HUDEP-2 (cell line): ENCODE results near the gene COMP.
"Not testable (repeated sequence)": the region's sequence is repeated elsewhere in the genome, so short reads cannot be mapped to it uniquely, and the experiment has no call there.

Experiments
- DNase-seq, 76 experiments: peaks; one replicate each; lab custom pipeline; 2025; ENCODE audit not compliant: unreplicated experiment in 76 of 76; lab: John Stamatoyannopoulos, UW

Gene COMP

GRCh38 chr19:18790566-18791314 lies at the start of gene COMP:
TSS of gene COMP (minus strand) at chr19:18791305. CDS start at chr19:18791269, 36 bp downstream.
- DNase-seq = no peak

- no peak for DNase-seq
Measured at GRCh38 chr19:18840288-18841267, 49.5 kb upstream of the COMP start.

GRCh38 chr19:18839465-18840287 lies 48.6 kb upstream of the COMP start:
- DNase-seq = no peak

GRCh38 chr19:18834644-18834984 lies 43.5 kb upstream of the COMP start:
- no peak for DNase-seq

- DNase-seq = no peak
Measured at GRCh38 chr19:18833849-18834643, 42.9 kb upstream of the COMP start.

GRCh38 chr19:18833141-18833476 lies 42.0 kb upstream of the COMP start:
- no peak for DNase-seq

GRCh38 chr19:18832306-18833140 lies 41.4 kb upstream of the COMP start:
- peak in 64 of 76 experiments; percentile 13 to 79 (median 54) for DNase-seq

GRCh38 chr19:18831524-18832305 lies 40.6 kb upstream of the COMP start, which contains the start of gene UPF1:
TSS of gene UPF1 (plus strand) at chr19:18831959. CDS start at chr19:18832210, 251 bp downstream.
- peak in 75 of 76 experiments; percentile 43 to 99 (median 96) for DNase-seq

GRCh38 chr19:18830488-18830887 lies 39.4 kb upstream of the COMP start:
- DNase-seq = no peak

GRCh38 chr19:18828786-18829185 lies 37.7 kb upstream of the COMP start:
- DNase-seq = no peak

- DNase-seq = no peak
Measured at GRCh38 chr19:18817574-18817973, 26.5 kb upstream of the COMP start.

GRCh38 chr19:18816645-18817044 lies 25.5 kb upstream of the COMP start:
- DNase-seq = not testable (repeated sequence)

- DNase-seq = no peak
Measured at GRCh38 chr19:18815673-18816072, 24.6 kb upstream of the COMP start.

- DNase-seq = no peak
Measured at GRCh38 chr19:18814063-18814462, 23.0 kb upstream of the COMP start.

- DNase-seq = not testable (repeated sequence)
Measured at GRCh38 chr19:18811638-18812037, 20.5 kb upstream of the COMP start.

- no peak for DNase-seq
Measured at GRCh38 chr19:18809149-18809868, 18.2 kb upstream of the COMP start.

- DNase-seq = no peak
Measured at GRCh38 chr19:18807861-18808331, 16.8 kb upstream of the COMP start.

GRCh38 chr19:18804643-18805042 lies 13.5 kb upstream of the COMP start:
- no peak for DNase-seq
